Measurements from ENCODE around the gene CTTN. TPM values are rescaled to one million over a fixed set of nuclear protein-coding genes. Genes with fewer than 3 reads are reported as not detected.

CTTN gene
- total and polyA plus RNA-seq, 3 donors from 2014 or later: 136 to 377 (median 354) TPM

DNA sequence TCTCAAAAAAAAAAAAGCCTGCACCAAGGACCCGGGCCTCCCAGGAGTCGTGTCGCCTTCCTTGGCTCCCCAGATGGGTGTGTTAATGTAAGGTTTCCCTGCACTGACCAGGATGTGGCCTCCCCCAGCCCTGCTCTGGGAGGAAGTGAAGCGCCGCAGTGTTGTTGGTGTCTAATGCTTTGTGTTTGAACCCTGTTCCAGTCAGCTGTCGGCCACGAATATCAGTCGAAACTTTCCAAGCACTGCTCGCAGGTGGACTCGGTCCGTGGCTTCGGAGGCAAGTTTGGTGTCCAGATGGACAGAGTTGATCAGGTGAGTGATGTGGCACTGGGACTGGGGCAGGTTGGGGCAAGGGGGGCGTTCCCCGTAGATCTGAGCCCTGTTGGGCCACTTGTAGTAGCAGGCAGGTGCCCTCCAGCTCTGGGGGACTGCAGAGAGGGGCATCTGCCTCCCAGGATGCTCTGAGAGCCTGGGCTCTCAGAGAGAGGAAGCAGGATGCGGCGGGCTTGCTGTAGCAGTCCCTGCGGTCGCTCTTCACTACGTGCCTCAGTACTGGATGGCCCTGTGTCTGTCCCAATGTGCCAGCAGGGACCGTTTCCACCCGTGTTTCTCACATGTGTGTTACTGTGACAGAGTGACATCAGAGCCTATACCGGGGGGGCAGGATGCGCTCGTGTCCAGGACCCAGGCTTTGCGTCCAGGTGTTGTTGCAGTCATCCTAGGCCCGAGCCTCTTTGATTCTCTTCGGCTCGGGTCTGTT, 16.2 kb downstream of the CTTN start:
- TF ChIP-seq, protein P1, sequence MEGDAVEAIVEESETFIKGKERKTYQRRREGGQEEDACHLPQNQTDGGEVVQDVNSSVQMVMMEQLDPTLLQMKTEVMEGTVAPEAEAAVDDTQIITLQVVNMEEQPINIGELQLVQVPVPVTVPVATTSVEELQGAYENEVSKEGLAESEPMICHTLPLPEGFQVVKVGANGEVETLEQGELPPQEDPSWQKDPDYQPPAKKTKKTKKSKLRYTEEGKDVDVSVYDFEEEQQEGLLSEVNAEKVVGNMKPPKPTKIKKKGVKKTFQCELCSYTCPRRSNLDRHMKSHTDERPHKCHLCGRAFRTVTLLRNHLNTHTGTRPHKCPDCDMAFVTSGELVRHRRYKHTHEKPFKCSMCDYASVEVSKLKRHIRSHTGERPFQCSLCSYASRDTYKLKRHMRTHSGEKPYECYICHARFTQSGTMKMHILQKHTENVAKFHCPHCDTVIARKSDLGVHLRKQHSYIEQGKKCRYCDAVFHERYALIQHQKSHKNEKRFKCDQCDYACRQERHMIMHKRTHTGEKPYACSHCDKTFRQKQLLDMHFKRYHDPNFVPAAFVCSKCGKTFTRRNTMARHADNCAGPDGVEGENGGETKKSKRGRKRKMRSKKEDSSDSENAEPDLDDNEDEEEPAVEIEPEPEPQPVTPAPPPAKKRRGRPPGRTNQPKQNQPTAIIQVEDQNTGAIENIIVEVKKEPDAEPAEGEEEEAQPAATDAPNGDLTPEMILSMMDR (IDR thresholded peaks at IDR 0.05): no peak
- no peak for TF ChIP-seq POLR2A (IDR thresholded peaks at IDR 0.05)
- H3K36me3 ChIP-seq (ENCODE audit: low read depth, missing control alignments): no peaks in the 10 kb centered on the region
- H3K27ac ChIP-seq: no peak overlapping the region
- H3K4me3 ChIP-seq: no peak overlapping the region
- no peaks in the 10 kb centered on the region for H3K9me3 ChIP-seq
- intact Hi-C loops (cut with DNase I; ENCODE audit: low total_unique reads): no loop called here
- no peaks in the 10 kb centered on the region for H3K27me3 ChIP-seq
- H3K4me1 ChIP-seq: peaks cover 9% of the 10 kb centered on the region
- no peak for DNase-seq
- WGBS, 2 donors: 91 to 92% methylated on average over 25 to 28 of the region's 28 CpGs

DNA sequence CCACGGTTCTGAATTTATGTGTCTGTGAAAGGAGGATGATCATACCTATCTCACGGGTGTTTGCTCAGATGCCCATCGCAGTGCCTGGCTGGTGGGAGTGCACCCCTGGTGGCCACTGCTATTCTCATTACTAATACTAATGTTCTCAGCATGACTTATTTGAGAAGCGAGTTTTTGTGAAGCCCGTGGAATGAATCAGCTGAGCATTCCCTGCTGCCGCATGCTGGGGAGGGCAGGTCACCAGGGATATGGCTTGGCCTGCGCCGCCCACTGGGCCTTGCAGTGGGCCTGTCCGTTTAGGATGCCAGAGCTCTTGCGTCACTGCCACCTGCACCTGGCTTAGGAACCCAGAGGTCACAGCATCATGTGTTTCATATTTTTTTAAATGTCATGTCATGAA, 16.9 kb downstream of the CTTN start:
- intact Hi-C loops (cut with DNase I; ENCODE audit: low total_unique reads): no loop called here
- no peaks in the 10 kb centered on the region for H3K9me3 ChIP-seq
- H3K27ac ChIP-seq: no peak overlapping the region
- H3K4me1 ChIP-seq: peaks cover 9% of the 10 kb centered on the region
- TF ChIP-seq POLR2A (IDR thresholded peaks at IDR 0.05): no peak
- TF ChIP-seq, protein P1 (IDR thresholded peaks at IDR 0.05): no peak
- H3K36me3 ChIP-seq (ENCODE audit: low read depth, missing control alignments): no peaks in the 10 kb centered on the region
- H3K27me3 ChIP-seq: no peaks in the 10 kb centered on the region
- 78 to 84% methylated on average over 10 of the region's 10 CpGs for WGBS, 2 donors
- no peak for DNase-seq
- H3K4me3 ChIP-seq: no peak overlapping the region

DNA sequence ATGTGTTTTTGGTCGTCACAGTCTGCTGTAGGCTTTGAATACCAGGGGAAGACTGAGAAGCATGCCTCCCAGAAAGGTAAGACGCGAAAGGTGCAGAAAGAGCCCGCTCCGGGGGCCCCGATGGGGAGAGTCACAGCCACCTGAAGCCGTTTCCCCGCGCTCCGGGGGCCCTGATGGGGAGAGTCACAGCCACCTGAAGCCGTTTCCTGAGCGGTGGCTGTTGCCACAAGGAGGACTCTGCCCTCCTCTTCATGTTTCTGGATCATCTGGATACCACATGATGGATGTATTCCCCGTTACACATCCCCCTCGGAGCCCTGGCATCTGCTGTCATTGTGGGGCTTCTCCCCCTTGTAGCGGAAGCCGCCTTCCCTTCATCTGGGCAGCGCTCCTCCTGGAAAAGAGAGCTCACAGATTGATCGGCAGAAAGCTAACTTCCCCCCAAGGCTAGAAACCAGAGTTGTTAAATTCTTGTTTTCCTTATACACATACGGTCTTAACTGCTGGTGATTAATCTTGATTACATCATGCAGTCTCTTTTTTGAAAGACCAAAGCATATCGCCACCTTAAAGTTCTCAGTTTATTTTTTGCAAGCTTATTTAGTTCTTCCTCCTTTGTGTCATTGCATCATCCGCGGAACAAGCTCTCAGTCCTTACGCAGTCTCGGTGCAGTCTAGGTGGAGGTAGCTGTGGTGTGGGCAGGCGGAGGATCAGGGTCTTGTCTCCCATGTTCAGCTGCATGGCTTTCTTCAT, 17.5 kb downstream of the CTTN start:
- no peaks in the 10 kb centered on the region for H3K9me3 ChIP-seq
- no peaks in the 10 kb centered on the region for H3K36me3 ChIP-seq (ENCODE audit: low read depth, missing control alignments)
- intact Hi-C loops (cut with DNase I; ENCODE audit: low total_unique reads): no loop called here
- 88 to 94% methylated on average over 25 of the region's 25 CpGs for WGBS, 2 donors
- no peak overlapping the region for H3K4me3 ChIP-seq
- TF ChIP-seq POLR2A (IDR thresholded peaks at IDR 0.05): no peak
- TF ChIP-seq, protein P1 (IDR thresholded peaks at IDR 0.05): no peak
- no peak for DNase-seq
- H3K27me3 ChIP-seq: no peaks in the 10 kb centered on the region
- H3K27ac ChIP-seq: no peak overlapping the region
- H3K4me1 ChIP-seq: peaks cover 13% of the 10 kb centered on the region

DNA sequence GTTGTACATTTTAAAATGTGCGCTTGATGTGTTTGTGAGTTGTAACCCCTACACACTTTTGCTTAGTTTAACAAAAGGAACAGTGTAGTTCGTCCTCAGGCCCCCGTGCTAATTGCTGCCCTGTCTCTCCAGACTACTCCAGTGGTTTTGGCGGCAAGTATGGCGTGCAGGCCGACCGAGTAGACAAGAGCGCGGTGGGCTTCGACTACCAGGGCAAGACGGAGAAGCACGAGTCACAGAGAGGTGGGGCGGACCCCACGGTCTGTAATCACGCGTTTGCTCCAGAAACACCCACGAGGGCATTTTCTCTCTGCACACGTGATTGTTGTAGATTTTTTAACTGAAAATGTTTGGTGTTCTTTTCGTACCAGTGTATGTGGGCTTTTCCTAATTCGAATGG, 18.6 kb downstream of the CTTN start:
- DNase-seq: no peak
- Histone ChIP-seq H3K36me3 (ENCODE audit: low read depth, missing control alignments) (no peaks in the 10 kb centered on the region), H3K27ac (no peak overlapping the region), H3K4me1 (peaks cover 16% of the 10 kb centered on the region), H3K9me3 (no peaks in the 10 kb centered on the region), H3K4me3 (no peak overlapping the region), H3K27me3 (no peaks in the 10 kb centered on the region)
- TF ChIP-seq, protein P1 (IDR thresholded peaks at IDR 0.05): no peak
- no peak for TF ChIP-seq POLR2A (IDR thresholded peaks at IDR 0.05)
- intact Hi-C loops (cut with DNase I; ENCODE audit: low total_unique reads): no loop called here
- 95 to 97% methylated on average over 20 of the region's 20 CpGs for WGBS, 2 donors

Measured in testis (tissue), 3 donors.